Hepatocyte (in vitro differentiated cells): ENCODE data around the gene TNPO3.

Experiments
- CTCF ChIP-seq: fragments of 200-600 bp; sonication (generic); IDR thresholded peaks from 2 replicates; pipeline ENCODE4 v1.5.1; 2016; ENCODE audit warnings: antibody characterized with exemption, mild to moderate bottlenecking; ENCODE audit not compliant: poor library complexity
- EZH2 ChIP-seq: fragments of 200-600 bp; sonication (generic); IDR thresholded peaks from 2 replicates; pipeline ENCODE4 v1.6.1; 2016; ENCODE audit warnings: antibody characterized with exemption, mild to moderate bottlenecking, borderline replicate concordance

GRCh38 chr7:128928159-128928813 lies 126.6 kb downstream of the TNPO3 start:
- TF ChIP-seq CTCF (no peak), EZH2 (no peak)
